Panc1 (cell line): Measurements from ENCODE around the gene NOTCH2. TPM values are rescaled to one million over a fixed set of nuclear protein-coding genes. Genes with fewer than 3 reads are reported as not detected.

Source experiments
- ATAC-seq: fragments of 200-7000 bp; cut with Tn5 transposase; 2 replicates; pipeline ENCODE4 v1.9.1; 2020; ENCODE audit warnings: mild to moderate bottlenecking, moderate library complexity
- BruUV-seq: library from RNA; stranded (reverse); fragments of 400-500 nt; replicated peaks from 2 replicates; lab custom pipeline; 2021; lab: Mats Ljungman, UMichigan
- CTCF ChIA-PET: fragments of 300-600 bp; sonication (Branson Sonifier 250); formaldehyde crosslinking; loops from one replicate; lab custom pipeline; 2022; ENCODE audit warnings: antibody characterized with exemption; lab: Charles Lee
- POLR2A ChIA-PET: fragments of 300-600 bp; sonication (Branson Sonifier 250); formaldehyde crosslinking; loops from one replicate; lab custom pipeline; 2022; ENCODE audit warnings: antibody characterized with exemption; lab: Charles Lee
- DNase-seq: peaks from one replicate; pipeline ENCODE4 v3.0.0-alpha.2; 2010; ENCODE audit warnings: low read depth, low spot score
- H3K27ac ChIP-seq: 2 replicates; pipeline ENCODE4 v1.5.1; 2011; ENCODE audit warnings: mild to moderate bottlenecking, low read length, inconsistent platforms
- H3K27me3 ChIP-seq: fragments of 200-500 bp; sonication (Bioruptor generic); 2 replicates; pipeline ENCODE4 v1.6.0; 2014; ENCODE audit warnings: low read length, inconsistent platforms; ENCODE audit not compliant: control insufficient read depth, insufficient read depth
- H3K36me3 ChIP-seq: fragments of 200-500 bp; sonication (Bioruptor generic); 2 replicates; pipeline ENCODE4 v1.5.1; 2014; ENCODE audit warnings: inconsistent platforms, mild to moderate bottlenecking, low read length, moderate library complexity; ENCODE audit not compliant: control insufficient read depth, insufficient read depth
- H3K4me1 ChIP-seq: 2 replicates; pipeline ENCODE4 v1.5.1; 2011; ENCODE audit warnings: inconsistent platforms, mild to moderate bottlenecking, low read length, moderate library complexity; ENCODE audit not compliant: control insufficient read depth, insufficient read depth
- H3K4me3 ChIP-seq, 2 experiments: 2 replicates each; pipeline ENCODE4 v1.5.1; 2011 to 2012; ENCODE audit warnings: low read depth in 2 of 2, low read length in 2 of 2, mild to moderate bottlenecking in 2 of 2, inconsistent platforms in 1 of 2, moderate library complexity in 1 of 2
- H3K9me3 ChIP-seq: fragments of 200-500 bp; sonication (Bioruptor generic); 2 replicates; pipeline ENCODE4 v1.5.1; 2014; ENCODE audit warnings: low read depth, mild to moderate bottlenecking, inconsistent platforms, low read length, moderate library complexity; ENCODE audit not compliant: control insufficient read depth, insufficient read depth
- CTCF ChIP-seq: fragments of 450-650 bp; IDR thresholded peaks from 2 replicates; pipeline ENCODE4 v1.5.1; 2017; ENCODE audit warnings: mild to moderate bottlenecking
- POLR2AphosphoS5 ChIP-seq: IDR thresholded peaks from 2 replicates; pipeline ENCODE4 v1.6.1; 2012; ENCODE audit warnings: mild to moderate bottlenecking, low read depth, low read length, moderate library complexity
- REST ChIP-seq, 2 experiments: IDR thresholded peaks; 2 replicates each; pipeline ENCODE4 v1.6.1; 2011 to 2012; ENCODE audit warnings: low read depth in 2 of 2, control low read depth in 1 of 2, low read length in 1 of 2, mild to moderate bottlenecking in 1 of 2, moderate library complexity in 1 of 2; ENCODE audit not compliant: insufficient read depth in 1 of 2
- SIN3A ChIP-seq: IDR thresholded peaks from 2 replicates; pipeline ENCODE4 v1.6.1; 2012; ENCODE audit warnings: low read depth, mild to moderate bottlenecking, low read length, moderate library complexity, borderline replicate concordance; ENCODE audit not compliant: insufficient read depth
- TCF7L2 ChIP-seq: IDR thresholded peaks from 2 replicates; pipeline ENCODE4 v1.6.1; 2011; ENCODE audit warnings: mild to moderate bottlenecking, low read depth, low read length, inconsistent platforms
- in situ Hi-C: cut with HindIII; loops from 2 replicates; pipeline ENCODE4 v1.10.0; 2016; ENCODE audit warnings: low sequenced_read_pairs, low pct_unique_long_range_greater_than_20kb
- intact Hi-C: fragments of 100-400 bp; cut with micrococcal nuclease; formaldehyde crosslinking; loops from one replicate; pipeline ENCODE4 v1.10.0; 2022; ENCODE audit not compliant: unreplicated experiment
- total RNA-seq: library from RNA; stranded (reverse); gene quantifications from one replicate; pipeline ENCODE4 v1.2.1, GENCODE V29; 2021; ENCODE audit not compliant: unreplicated experiment

Gene NOTCH2
- total RNA-seq, 1 experiment from 2014 or later = 191 TPM

- Histone ChIP-seq H3K27me3 (peaks cover 27% of the 10 kb centered on the region), H3K4me3 (peak overlapping the region; percentile 24 to 51), H3K4me1 (0 out of 2 replicates have a peak, but pooled peaks cover 5% of the 10 kb centered on the region), H3K36me3 (no peaks in the 10 kb centered on the region), H3K27ac (peak overlapping the region; percentile 54; the same call in 1 of the 2 replicates), H3K9me3 (no peaks in the 10 kb centered on the region)
- no TSS peak for BruUV-seq
- peak; percentile 95 for ATAC-seq
- CTCF ChIA-PET = no interaction called here
- DNase-seq = peak; percentile 43
- POLR2A ChIA-PET = interaction anchor here (0.6 kb wide), 1 partner anchor 13 kb away, joined by 4 read pairs; no protein-coding TSS in a partner anchor
- in situ Hi-C loops = no loop called here
- intact Hi-C loops = loop anchor here (10.0 kb wide), 1 partner anchor 274 kb away; no protein-coding TSS in a partner anchor
- peak; percentile 99 for TF ChIP-seq CTCF
- TF ChIP-seq TCF7L2 = no peak
Measured at GRCh38 chr1:119870917-119871596, 198.4 kb downstream of the NOTCH2 start.

GRCh38 chr1:119869995-119870394 lies 199.5 kb downstream of the NOTCH2 start:
- 0 out of 2 replicates have a peak, but pooled peaks cover 5% of the 10 kb centered on the region for H3K4me1 ChIP-seq
- peaks cover 24% of the 10 kb centered on the region for H3K27me3 ChIP-seq
- no peaks in the 10 kb centered on the region for H3K36me3 ChIP-seq
- no TSS peak for BruUV-seq
- DNase-seq = no peak
- no peak for TF ChIP-seq TCF7L2
- TF ChIP-seq POLR2AphosphoS5 = no peak
- no peak for TF ChIP-seq SIN3A
- ChIA-PET POLR2A (no interaction called here), CTCF (no interaction called here)
- H3K9me3 ChIP-seq = no peaks in the 10 kb centered on the region
- H3K27ac ChIP-seq = no peak overlapping the region
- ATAC-seq = no peak
- no peak overlapping the region for H3K4me3 ChIP-seq
- intact Hi-C loops (loop anchor here (10.0 kb wide), 2 partner anchors 75 to 275 kb away; no protein-coding TSS in a partner anchor), in situ Hi-C loops (no loop called here)

- in situ Hi-C loops (no loop called here), intact Hi-C loops (loop anchor here (10.0 kb wide), 1 partner anchor 77 kb away; no protein-coding TSS in a partner anchor)
- Histone ChIP-seq H3K36me3 (no peaks in the 10 kb centered on the region), H3K4me3 (no peak overlapping the region), H3K9me3 (no peaks in the 10 kb centered on the region), H3K27me3 (peaks cover 38% of the 10 kb centered on the region), H3K27ac (no peak overlapping the region), H3K4me1 (0 out of 2 replicates have a peak, but pooled peaks cover 5% of the 10 kb centered on the region)
- BruUV-seq = no TSS peak
- TF ChIP-seq REST (IDR thresholded peaks at IDR 0.05; ENCODE audit: insufficient read depth in 1 of 2, low read depth in 2 of 2, low read length in 1 of 2) = no peak
- no peak for TF ChIP-seq TCF7L2
- no peak for TF ChIP-seq CTCF
- no peak for TF ChIP-seq SIN3A
- TF ChIP-seq POLR2AphosphoS5 = no peak
- ChIA-PET POLR2A (no interaction called here), CTCF (no interaction called here)
- no peak for DNase-seq
- no peak for ATAC-seq
Measured at GRCh38 chr1:119868176-119868575, 201.3 kb downstream of the NOTCH2 start.
